D721Med (cell line): ENCODE data around the gene C2CD3.

Experiments
- DNase-seq: peaks from one replicate; pipeline ENCODE4 v3.0.0; 2011; ENCODE audit warnings: low spot score; ENCODE audit not compliant: insufficient read length
- FAIRE-seq: peaks from 2 replicates; lab custom pipeline; 2011; peaks lifted over from hg19 to GRCh38; lab: Jason Lieb, UNC
- TF ChIP-seq, protein P1 (sequence below): IDR thresholded peaks from 2 replicates; pipeline ENCODE4 v1.5.1; 2012; ENCODE audit warnings: mild to moderate bottlenecking, control low read depth; ENCODE audit not compliant: insufficient read depth; ENCODE audit errors: missing control alignments

C2CD3 gene

DNA sequence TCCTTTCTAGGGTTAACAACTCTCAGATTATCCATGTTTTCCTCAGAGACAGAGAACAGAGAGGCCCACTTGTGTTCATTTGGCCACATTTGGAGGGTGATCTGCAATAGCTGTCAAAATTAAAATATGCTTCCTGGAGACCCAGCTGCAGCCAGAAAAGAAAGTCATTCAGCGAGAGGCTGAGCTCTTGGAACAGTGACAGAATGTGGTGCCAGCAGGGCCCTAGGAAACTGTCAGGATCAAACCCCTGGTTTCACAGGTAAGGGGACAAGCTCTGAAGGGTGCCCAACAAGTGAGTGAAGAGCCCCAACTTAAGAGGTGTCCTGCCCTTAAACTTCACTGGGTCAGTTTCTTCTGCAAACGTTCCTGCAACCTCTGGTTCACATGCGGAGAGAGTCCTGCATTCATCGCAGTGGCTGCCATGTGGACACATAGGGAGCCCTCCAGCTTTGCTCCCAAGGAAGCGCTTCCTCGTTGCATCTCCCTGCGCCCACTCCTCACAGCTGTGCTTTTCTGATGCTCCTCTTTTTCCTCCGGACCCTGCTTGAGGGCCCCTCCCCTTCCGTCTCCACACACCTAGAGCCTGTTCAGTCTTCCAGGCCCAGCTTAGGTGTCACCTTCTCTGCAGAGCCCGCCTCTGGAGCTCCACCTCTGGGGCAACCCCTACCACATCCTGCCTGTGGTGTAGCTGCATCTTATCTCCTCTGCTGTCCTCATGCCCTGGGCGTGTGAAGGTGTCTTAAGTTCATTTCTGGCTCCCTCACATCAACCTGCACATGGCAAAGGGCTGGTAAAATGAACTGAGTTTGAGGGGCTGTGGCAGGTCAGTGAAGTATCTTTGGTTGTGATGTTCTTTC lies 165.8 kb downstream of the C2CD3 start:
- DNase-seq (no peak), FAIRE-seq (no peak)
- TF ChIP-seq, protein P1, sequence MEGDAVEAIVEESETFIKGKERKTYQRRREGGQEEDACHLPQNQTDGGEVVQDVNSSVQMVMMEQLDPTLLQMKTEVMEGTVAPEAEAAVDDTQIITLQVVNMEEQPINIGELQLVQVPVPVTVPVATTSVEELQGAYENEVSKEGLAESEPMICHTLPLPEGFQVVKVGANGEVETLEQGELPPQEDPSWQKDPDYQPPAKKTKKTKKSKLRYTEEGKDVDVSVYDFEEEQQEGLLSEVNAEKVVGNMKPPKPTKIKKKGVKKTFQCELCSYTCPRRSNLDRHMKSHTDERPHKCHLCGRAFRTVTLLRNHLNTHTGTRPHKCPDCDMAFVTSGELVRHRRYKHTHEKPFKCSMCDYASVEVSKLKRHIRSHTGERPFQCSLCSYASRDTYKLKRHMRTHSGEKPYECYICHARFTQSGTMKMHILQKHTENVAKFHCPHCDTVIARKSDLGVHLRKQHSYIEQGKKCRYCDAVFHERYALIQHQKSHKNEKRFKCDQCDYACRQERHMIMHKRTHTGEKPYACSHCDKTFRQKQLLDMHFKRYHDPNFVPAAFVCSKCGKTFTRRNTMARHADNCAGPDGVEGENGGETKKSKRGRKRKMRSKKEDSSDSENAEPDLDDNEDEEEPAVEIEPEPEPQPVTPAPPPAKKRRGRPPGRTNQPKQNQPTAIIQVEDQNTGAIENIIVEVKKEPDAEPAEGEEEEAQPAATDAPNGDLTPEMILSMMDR = no peak

DNA sequence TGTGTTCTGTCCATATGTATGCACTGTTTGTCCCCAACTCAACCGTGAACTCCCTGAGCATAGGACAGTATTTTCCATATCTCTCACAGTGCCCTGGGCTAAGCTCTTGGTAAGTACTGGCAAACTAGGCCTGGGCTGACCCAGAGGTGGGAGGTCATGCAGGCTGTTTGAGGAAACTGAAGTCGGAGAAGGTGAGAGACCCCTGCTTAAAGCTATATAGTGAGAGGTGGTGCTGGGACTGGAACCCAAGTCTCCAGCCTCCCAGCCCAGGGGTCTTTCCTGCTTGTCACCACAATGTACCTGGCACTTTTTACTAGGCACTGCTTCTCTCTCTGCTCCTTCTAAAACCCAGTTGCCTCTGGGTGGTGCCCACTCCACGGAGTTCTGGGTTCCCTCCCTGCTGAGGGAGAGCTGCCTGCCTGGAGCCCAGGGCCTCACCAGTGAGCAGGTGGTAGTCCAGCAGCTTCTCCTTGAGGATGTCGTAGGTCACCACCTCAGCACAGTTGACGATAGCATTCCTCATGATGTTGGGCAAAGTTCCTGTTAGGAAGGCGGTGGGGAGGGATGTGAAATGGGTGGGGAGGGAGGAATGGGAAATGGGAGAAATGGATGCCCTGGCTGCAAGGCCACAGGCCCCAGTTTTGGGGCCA lies 166.6 kb downstream of the C2CD3 start:
- TF ChIP-seq, protein P1 = no peak
- DNase-seq (no peak), FAIRE-seq (no peak)

DNA sequence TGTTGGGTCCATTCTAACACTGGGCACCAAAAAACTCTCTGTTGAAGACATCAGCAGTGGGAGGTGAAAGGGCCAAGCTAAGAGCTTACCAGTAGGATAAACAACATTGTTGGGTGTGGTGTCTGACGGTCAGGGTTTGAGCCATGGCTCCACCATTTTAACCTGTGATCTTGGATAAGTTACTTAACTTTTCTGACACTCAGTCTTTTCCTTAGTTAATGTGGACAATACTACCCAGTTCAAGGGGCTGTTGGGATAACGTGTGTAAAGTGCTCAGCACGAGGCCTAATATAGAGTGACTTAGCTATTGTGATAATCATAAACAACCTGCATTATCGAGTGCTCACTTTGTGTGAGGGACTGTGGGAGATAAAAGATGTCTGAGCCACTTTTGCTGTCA lies 168.0 kb downstream of the C2CD3 start:
- DNase-seq (no peak), FAIRE-seq (no peak)
- TF ChIP-seq, protein P1 = no peak

DNA sequence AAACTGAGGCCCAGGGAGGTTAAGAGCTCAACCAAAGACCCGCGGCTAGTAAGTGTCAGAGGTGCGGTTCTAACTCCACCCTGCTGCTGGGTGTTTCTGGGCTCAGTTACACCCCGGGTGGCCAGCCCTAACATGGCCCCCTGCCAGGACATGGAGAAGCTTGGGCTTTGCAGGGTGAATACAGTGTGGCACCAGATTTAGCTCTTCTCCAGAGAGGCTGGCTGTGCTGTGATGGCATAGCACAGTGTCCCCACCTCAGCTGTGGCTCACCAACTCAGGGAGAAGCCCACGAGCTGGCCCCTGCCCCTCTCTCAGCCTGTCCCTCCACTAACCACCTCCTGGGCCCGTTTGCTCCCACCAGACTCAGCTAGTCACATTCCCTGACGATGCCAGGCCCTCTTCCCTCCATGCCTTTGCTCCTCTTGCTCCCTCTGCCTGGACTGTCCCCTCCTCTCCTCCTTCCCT lies 168.9 kb downstream of the C2CD3 start:
- FAIRE-seq (no peak), DNase-seq (no peak)
- TF ChIP-seq, protein P1 = no peak

DNA sequence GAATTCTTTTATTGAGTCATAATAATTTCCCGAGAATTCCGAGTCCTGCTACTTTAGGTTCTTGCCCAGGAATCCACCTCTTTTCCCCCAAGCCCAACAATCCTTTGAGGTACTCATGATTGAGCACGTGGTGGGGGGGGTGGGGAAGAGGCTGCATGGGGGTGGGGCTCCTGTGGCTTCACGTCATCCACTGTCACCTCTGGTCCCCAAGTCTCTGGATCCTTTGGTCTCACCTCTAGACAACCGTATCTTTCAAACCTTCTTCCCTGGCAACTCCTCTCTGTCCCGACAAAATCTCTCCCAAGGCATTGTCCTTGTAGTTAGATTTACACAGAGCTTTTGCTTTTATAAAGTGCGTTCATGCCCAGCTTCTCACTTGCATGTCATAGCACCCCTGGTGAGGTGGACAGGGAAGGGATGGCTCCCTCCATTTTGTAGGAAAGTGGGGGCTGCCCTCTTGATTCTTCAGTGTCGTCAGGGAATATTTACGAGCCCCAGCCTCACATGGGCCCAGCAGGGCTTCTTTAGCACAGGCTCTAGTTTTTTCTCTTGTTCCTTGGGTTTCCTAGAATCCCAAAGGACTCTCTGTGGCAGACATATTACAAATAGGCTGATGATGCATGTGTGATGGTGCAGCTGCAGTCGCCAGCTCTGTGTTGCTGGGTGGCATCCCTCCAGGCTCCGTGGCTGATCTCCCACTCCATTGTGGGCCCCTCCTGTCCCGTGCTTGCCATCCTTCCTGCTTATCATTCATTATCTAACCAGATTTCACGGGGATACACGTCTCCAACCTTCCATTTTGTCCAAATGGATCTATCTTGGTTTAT lies 170.3 kb downstream of the C2CD3 start:
- FAIRE-seq (no peak), DNase-seq (no peak)
- TF ChIP-seq, protein P1 = no peak

DNA sequence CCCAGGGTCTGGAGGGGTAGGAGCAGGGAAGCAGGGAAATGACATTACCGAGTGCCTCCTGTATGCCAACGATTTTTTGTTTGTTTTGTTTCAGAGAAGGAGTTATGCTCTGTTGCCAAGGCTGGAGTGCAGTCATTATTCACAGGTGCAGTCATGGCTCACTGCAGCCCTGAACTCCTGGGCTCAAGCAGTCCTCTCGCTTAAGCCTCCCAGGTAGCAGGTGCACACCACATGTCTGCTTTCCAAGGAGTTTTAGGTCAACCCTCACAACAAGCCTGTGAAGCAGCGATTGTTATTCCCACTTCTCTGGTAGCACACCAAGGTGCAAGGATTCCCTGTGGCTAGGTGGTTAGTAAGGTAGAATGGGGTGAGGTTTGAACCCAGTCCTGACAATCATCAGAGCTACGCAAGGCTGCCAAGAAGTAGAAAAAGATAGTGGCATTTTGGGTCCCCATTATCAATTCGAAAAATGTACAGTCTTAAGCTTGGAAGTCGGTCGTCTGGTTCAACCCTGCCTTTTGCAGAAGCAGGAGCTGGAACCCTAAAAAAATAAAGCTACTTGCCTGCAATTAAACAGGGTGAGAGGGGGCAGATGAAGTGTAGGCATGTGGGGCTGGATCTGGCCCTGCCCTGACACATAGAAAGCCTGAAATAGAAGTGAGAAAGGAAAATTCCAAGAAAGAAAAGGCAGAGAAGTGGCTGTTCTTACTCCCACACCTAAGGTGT lies 171.1 kb downstream of the C2CD3 start:
- no peak for FAIRE-seq
- TF ChIP-seq, protein P1 = no peak
- DNase-seq = no peak
